IPS-11a (cell line): ENCODE measurements around the gene TBC1D1.

Experiments
- H3K4me3 ChIP-seq: one replicate; pipeline ENCODE4 v1.5.1; 2013; ENCODE audit warnings: low read depth, low read length, control low read depth

The TBC1D1 gene

DNA sequence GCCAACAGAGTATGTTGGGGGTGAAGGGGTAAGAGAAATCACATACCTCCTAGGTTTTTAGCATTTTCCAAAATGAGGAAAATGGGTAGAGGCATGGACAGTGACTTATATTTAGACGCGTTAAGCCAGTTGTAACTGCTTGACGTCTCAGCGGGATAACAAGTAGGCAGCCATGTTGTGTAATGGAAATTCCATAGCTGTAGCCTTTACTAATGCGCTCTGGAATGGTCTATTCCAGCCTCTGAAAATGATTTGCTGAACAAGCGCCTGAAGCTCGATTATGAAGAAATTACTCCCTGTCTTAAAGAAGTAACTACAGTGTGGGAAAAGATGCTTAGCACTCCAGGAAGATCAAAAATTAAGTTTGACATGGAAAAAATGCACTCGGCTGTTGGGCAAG lies 204.8 kb downstream of the TBC1D1 start:
- H3K4me3 ChIP-seq = no peak overlapping the region

DNA sequence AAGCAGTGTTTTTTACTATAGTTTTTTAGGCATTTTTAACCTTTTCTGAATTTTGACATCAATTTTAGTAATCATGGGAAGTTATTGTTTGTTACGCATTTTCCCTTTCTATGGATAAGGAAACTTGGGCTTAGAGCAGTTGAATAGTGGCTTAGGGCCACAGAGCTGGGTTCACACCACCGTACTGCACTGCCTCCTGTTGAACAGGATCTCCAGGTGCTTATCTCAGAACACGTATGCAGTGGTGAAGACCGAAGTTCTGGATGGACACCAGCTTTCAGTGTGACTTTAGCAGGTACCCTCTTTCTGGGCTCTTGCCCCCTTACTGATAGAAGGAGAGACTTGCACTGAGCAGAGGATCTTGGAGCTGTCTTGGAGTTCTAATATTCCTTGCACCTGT lies 206.9 kb downstream of the TBC1D1 start:
- no peak overlapping the region for H3K4me3 ChIP-seq

DNA sequence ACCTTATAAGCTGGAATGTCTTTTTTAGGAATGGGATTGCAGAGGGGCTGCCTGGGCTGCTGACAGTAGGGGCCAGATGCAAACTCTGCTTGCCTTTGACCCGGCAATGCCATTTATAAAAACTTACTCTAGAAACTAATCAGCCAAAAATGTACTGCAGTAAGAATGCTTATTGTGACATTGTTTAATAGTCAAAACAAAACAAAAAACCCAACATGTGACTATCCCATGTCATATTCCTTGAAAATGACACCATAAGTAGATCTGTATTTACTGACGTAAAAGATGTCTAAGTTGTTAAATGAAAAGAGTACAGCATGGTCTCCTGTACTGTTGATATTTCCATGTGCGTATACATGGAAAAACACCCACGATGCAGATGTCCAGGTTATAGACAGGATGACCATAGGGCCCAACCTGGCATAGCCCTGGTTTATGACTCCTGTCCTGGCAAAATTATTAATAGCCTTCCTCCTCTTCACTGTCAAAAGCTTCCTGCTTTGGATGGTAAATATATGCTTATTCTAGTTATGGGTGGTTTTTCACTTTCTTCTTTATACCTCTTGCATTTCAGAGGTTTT lies 208.2 kb downstream of the TBC1D1 start:
- H3K4me3 ChIP-seq = no peak overlapping the region

DNA sequence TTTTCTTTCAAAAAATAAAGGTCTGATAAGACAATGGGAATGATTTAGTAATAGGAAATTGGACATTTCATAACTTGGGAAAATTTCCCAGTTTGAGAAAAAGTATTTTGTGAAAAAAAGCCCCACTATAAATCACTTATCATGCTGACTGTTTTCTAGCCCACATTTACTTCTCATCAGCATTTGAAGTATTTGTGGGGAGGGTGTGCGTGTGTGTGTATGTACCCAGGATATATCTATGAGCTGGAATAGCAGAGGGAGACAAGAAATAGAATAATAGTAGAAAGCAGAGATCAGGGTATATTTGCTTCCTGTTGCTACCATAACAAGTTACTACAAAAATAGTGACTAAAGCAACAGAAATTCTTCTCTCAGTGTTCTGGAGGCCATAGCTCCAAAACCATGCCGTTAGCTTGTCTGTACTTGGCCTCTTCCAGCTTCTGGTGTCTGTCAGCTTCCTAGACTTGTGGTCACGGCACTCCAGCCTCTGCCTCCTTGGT lies 209.1 kb downstream of the TBC1D1 start:
- H3K4me3 ChIP-seq = no peak overlapping the region

DNA sequence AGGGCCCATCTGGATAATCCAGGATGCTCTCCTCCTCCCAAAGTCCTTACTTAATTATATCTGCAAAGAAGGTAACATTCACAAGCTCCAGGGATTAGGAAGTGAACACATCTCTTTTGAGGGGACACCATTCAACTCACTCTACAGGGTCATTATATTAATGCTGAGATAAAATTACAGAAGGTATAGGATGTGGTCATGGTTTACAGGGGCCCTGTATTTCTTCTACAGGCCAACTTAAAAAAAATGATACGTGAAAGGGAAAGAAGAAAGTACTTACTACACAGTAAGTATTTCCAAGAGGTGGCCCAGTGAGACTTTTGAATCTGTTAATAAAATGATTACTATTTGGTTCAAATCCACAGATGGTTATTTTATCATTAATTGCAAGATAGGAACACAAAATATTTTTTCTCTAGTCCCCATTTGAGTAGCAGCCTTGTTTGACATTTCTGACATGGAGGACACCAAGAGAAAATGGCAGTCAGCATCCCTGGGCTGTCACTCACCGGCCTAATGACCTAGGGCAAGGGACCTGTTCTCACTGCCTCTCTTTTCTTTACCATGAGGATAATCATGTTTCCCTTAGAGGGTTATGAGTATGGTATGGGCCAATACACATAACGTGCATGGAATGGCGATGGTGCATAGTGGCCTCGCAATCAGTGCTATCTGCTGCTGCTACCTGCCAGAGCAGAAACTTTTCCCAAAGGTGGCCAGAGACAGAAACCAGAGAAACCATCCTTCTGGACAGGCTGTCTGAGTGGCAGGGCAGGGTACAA lies 209.8 kb downstream of the TBC1D1 start:
- H3K4me3 ChIP-seq = no peak overlapping the region

DNA sequence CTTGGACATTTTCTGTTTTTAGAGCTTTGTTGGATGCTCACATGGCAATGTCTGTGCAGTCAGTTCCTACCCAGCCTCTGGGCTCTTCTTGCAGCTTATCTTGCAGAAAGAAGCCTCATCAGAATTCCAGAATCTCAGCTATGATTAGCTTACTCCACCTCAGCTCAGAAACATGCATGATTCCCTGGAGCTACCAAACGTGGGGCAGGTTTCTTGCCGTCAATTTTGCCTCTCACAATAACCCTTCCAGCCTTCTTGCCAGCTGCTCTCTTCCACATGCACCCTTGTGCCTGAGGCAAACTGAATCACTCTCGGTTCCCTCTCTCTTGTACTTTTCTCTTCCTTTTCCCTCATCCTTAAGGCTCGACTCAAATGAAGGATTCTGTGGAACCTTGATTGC lies 210.7 kb downstream of the TBC1D1 start:
- no peak overlapping the region for H3K4me3 ChIP-seq

DNA sequence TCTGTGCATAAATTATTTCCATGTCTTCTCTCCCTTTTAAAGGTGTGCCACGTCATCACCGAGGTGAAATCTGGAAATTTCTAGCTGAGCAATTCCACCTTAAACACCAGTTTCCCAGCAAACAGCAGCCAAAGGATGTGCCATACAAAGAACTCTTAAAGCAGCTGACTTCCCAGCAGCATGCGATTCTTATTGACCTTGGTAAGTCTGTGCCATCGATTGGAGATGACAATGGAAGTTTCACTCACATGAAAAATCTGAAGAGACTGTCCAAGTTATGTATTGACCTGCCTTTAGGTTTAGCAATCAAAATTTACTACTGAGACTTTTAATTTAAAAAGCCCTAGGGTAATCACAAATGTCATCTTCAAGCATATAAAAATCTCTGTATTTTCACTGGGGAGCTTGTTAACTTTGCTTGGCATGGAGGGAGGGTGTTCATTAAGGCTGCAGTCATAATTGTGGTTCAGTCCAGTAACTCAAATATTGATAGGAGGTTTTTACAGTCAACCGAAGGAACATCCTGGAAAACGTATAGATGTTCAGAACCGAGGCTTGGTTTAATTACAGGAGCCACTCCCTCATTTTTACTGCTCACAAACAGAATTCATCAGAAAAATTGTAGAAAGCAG lies 212.2 kb downstream of the TBC1D1 start:
- no peak overlapping the region for H3K4me3 ChIP-seq

DNA sequence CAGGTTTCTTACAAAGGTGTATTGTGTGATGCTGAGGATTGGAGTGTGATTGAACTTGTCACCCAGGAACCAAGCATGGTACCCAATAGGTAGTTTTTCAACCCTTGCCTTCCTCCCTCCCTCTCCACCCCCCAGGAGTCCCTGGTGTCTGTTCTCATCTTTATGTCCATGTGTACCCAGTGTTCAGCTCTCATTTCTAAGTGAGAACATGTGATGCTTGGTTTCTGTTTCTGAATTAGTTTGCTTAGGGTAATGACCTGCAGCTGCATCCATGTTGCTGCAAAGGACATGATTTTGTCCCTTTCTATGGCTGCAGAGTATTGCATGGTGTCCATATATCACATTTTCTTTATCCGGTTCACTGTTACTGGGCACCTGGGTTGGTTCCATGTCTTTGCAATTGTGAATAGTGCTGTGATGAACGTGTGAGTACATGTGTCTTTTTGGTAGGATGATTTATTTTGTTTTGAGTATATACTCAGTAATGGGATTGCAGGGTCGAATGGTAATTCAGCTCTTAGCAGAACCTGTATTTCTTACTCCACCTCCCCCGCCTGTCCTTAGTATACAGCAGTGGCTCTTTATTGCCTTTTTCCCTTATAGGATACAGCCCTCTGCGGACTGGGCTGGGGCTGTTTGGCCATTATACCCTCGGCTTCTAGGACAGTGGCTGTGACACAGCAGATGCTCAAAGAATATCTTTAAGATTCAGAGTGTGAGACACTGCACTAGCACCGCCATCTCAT lies 214.8 kb downstream of the TBC1D1 start:
- no peak overlapping the region for H3K4me3 ChIP-seq

DNA sequence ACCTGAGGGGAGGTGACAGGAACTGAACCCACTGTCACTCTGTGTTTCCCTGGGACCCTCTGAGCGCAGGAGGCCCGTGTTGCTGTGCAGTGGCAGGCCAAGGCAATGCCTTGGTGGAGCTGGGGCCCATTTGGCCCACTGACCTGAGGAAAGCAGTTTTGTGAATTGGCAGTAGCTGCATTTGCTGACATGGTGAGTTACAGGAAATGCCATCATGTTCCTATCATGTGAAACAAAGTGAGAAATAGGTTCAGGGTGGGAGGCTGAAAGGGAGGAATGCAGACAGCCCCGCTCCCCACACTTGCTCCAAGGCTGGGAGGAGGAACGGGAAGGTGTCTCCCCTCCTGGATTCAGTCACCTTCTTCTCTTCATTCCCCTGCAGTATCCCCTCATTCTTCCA lies 215.4 kb downstream of the TBC1D1 start:
- H3K4me3 ChIP-seq = no peak overlapping the region

DNA sequence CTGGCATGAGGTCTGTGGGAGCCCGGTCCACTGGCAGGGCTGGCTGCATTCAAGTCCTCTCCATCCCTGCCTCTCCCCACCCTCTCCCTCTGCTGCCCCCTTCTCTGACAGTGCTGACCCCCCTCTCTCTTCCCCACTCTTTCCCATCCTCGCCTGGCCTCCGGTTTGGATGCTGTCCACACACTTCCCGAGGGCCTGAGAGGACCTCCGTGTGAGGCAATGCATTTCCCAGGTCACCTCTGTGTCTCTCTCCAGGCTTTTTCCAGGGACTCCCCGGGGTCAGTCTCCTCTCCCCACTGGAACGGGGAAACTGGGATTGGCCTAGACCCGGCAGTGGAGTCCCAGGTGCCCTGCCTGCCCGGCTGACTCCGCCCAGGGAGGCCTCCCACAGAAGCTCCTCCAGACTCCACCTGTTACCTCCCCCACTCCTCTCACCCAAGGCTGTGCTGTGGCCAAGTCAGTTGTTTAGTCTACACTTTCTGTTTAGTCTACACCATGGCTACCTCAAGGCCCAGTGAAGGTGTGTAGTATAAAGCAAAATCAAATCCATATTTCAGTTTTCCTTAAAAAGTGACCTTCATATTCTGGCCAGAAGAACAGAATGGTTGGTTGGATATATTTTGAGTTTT lies 216.1 kb downstream of the TBC1D1 start:
- no peak overlapping the region for H3K4me3 ChIP-seq

DNA sequence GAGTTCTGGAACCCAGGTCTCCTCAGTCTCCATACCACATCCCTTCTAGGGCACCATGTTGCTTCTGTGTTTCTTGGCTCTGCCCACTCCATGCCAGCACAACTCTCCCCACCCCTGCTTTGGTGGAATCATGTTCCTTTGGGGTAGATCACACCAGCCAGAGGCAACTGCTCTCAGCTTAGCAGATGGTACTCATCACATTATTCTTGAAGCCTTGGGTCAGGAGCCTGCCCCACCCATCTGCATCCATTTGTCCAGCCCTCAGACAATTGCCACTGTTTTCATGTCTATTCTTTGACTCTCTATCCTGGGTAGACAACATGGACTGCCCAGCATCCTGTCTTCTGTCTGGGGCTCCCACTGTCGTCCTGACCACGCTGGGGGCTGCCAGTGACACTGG lies 216.9 kb downstream of the TBC1D1 start:
- no peak overlapping the region for H3K4me3 ChIP-seq

DNA sequence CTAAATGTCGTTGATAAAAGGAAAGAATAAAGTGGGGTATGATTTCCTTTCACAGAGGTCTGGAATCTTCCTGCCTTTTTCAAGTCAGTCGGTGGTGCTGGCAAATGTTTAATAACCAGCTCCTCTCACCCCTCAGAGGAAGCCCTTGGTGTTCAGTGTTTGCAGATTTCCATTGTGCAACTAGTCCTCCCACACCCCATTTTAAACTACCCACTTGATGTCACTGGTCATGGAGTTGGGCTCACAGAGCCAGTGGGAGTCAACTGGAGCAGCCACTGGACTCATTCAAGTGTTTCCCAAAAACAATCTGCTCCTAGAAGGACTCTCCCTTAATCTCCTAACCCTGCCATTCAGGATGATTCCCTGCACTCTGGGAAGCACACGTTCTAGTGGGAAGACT lies 218.5 kb downstream of the TBC1D1 start:
- H3K4me3 ChIP-seq = no peak overlapping the region

DNA sequence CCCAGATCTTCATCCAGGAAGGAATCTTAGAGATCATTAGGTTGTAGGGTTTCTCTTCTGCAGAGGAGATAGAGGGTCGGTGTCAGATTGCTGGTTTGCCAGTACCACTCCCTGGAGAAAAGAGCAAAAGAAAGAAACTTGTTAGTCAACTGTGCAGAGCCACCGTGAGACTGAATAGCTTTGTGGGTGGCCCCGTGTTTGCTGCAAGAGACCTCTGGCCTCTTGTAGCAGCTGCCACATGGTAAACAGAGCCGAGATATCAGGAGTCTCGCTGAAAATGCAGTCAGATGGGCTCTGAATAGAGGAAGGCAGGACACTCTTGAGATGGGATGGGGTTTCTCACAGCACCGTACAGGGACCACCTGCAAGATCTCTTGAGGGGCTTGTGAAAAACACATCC lies 219.0 kb downstream of the TBC1D1 start:
- no peak overlapping the region for H3K4me3 ChIP-seq

DNA sequence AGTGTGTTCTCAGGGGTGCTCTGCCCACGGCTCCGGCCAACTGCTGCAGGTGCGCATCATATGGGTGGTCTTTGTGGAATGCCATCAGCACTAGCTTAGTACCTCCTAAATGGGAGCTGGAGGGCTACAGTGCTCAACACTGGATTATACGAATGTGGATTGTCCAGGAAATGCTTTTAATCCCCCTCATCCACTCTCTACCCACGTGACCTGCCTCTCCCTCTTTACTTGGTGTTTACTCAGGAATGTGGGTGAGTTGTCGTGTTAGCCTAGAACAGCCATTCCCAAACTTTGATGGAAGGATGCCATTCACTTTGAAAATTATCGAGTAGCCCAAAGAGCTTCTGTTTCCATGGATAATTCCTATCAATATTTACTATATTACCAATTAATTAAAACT lies 220.1 kb downstream of the TBC1D1 start:
- H3K4me3 ChIP-seq = no peak overlapping the region

DNA sequence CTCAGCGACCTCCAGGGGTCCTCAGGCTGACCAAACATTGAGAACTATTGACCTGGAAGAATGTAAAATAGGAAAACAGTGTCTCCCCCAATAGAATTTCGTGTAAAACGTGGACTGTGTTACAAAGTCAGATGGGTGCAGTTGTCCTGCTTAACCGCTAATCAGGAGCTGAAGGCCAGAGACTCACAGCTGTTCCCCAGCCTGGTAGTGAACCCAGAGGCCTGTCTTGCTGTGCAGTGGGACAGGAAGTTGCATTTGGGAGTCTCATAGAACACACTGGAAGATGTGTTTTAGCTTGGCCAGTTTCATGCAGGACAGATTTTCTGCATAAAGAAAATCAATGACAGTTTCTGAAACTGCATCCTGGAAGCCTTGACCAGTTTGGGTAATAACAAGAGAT lies 220.8 kb downstream of the TBC1D1 start:
- H3K4me3 ChIP-seq = no peak overlapping the region

DNA sequence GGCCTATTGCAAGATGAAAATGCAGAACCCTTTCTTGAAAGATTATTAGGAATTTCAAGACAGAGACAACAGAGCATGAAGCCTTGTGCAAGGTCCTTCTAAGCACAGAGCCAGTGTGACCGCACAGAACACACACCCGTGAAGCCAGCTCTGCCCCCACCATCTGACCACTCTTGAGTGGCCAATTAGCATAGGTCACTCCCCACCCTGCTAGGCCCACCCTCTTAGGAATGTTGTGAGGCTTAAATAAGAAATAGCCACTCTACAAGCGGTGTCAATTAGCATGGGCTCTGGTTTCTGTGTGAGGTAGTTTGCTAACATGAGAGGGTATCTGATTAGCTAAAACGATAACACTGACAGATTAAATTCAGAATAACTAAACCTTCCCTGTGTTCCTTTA lies 222.2 kb downstream of the TBC1D1 start:
- H3K4me3 ChIP-seq = no peak overlapping the region

DNA sequence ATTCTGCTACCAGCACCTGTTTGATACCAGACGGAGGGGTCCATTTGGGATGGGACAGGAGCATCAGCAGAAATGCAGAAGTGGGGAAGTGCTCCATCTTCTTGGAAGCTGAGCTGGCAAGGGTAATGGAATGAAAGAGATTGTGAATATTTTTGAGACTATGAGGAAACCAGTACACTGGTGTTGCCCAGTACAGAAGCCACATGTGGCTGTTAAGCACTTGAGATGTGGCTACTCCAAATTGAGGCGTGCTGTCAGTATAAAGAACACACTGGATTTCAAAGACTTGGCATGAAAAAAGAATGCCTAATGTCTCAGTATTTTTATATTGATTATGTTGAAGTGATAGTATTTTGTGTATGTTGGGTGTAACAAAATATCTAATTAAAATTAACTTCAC lies 222.7 kb downstream of the TBC1D1 start:
- H3K4me3 ChIP-seq = no peak overlapping the region

DNA sequence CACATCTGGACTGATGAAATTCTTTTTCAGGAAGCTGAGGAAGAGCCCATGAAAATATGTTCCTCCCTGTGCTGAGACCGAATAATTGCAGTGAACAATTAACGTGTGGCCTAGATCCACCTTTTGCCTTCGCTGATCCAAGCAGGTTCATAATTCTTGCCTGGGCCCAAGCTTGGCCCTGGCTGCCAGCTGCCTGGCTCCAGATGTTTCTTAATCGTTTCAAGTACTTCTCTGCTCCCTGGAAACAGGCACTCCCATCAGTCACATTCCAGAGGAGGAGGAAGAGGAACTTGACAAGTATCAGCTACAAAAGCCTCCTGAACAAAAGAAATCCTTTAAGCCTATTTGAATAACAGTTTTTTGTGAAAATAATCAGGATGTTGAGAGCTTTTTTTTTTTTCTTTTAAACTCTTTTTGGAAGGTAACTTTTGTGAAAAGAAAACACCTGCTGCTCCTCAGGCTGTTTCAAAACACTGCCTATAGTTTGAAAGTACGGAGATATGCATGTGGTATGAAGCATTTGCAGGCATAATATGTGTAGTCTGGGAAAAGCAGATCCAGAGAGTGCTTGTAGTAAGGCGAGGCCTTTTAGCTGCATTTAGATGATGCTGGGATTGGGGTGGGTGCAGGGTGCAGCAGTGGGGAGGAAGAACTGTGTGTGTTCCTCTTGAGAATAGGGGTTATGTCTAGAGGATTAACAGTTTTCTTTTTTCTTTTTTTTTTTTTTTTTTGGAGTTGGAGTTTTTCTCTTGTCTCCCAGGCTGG lies 223.7 kb downstream of the TBC1D1 start:
- no peak overlapping the region for H3K4me3 ChIP-seq

DNA sequence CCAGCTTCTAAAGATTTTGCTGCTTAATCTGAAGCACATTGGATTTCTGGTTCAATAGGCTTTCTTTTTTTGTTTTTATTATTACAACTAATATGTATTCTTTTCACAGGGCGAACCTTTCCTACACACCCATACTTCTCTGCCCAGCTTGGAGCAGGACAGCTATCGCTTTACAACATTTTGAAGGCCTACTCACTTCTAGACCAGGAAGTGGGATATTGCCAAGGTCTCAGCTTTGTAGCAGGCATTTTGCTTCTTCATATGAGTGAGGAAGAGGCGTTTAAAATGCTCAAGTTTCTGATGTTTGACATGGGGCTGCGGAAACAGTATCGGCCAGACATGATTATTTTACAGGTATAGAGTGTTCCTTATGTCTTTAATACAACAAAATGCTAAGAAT lies 224.7 kb downstream of the TBC1D1 start:
- no peak overlapping the region for H3K4me3 ChIP-seq

DNA sequence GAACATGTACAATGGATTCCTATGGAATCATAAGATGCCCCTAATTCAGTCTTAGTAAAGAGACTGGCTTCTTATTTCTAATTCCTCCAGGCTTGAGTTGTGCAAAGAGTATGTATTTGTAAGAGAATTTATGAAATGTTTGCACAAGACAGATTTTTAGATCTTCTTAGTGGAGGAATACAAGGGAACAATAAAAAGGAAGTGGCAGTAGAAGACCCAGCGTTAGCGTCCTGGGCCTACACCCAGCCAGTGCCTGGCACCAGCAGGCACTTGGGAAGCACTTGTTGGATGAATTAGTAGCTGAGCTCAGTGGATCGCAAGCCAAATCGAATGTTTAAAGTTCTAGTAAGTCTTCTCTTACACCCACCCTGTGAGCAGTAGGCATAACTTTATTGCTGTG lies 226.7 kb downstream of the TBC1D1 start:
- no peak overlapping the region for H3K4me3 ChIP-seq
